K562 treated with DMSO at 1 percent for 24 hours (cell line): ENCODE measurements around the gene ATP6V1E1. TPM values are rescaled to one million over a fixed set of nuclear protein-coding genes. Genes with fewer than 3 reads are reported as not detected.

Experiments used
- total RNA-seq: library from RNA; unstranded; fragments of 300-600 nt; gene quantifications from 2 replicates; pipeline ENCODE4 v1.2.3, GENCODE V29; 2022; ENCODE audit warnings: low read depth; ENCODE audit not compliant: insufficient read depth

ATP6V1E1 gene
- 204 and 217 TPM in 2 replicates for total RNA-seq

GRCh38 chr22:17628406-17629172 is at the start of gene ATP6V1E1:
ATP6V1E1 (minus strand) TSS chr22:17628749; CDS start chr22:17628635, 114 bp downstream.

GRCh38 chr22:17638432-17639246 is 10.1 kb upstream of the ATP6V1E1 start, which contains the start of gene BCL2L13:
BCL2L13 (plus strand) TSS chr22:17638757; CDS start chr22:17655712, 16,955 bp downstream.

GRCh38 chr22:17562906-17563870 is 65.4 kb downstream of the ATP6V1E1 start, which contains the start of gene SLC25A18:
SLC25A18 (plus strand) TSS chr22:17563498; CDS start chr22:17579945, 16,447 bp downstream.

Other genes starting within 250 kb of the ATP6V1E1 start
- 0.23 TPM in 1 of 2 replicates, not detected in the other for gene SLC25A18, start 65.3 kb downstream of the ATP6V1E1 start, total RNA-seq
- 40.6 and 46.7 TPM in 2 replicates for gene BCL2L13, start 10.0 kb upstream of the ATP6V1E1 start, total RNA-seq
- gene BID, start 145.7 kb upstream of the ATP6V1E1 start, total RNA-seq: 68.9 and 93.9 TPM in 2 replicates